CD4-positive, CD25-positive, alpha-beta regulatory T cell (primary cell): ENCODE data around the gene EIF4B. TPM values are rescaled to one million over a fixed set of nuclear protein-coding genes. Genes with fewer than 3 reads are reported as not detected.
A peak's percentile ranks its signal among the peaks of the same experiment; 100 is the strongest.

Experiments
- ATAC-seq, 2 donors: fragments of 150-1000 bp; cut with Tn5 transposase; one replicate each; pipeline ENCODE4 v1.10.0; 2021; ENCODE audit warnings: low read depth in 2 of 2, moderate number of reproducible peaks in 2 of 2, moderate library complexity in 1 of 2
- DNase-seq, 3 donors: peaks; one replicate each; pipeline versions ENCODE4 v3.0.0 to v3.0.0-alpha.2; 2012 to 2022; ENCODE audit warnings: mixed read lengths in 1 of 3
- H3K27ac ChIP-seq: one replicate; pipeline ENCODE4 v1.7.0; 2013; ENCODE audit warnings: mild to moderate bottlenecking, low read length; ENCODE audit not compliant: insufficient read depth, poor library complexity, severe bottlenecking
- H3K27me3 ChIP-seq: one replicate; pipeline ENCODE4 v1.7.0; 2013; ENCODE audit warnings: low read length; ENCODE audit not compliant: control insufficient read depth, insufficient read depth
- H3K36me3 ChIP-seq: one replicate; pipeline ENCODE4 v1.7.0; 2013; ENCODE audit warnings: mild to moderate bottlenecking, low read length, moderate library complexity; ENCODE audit not compliant: control insufficient read depth, insufficient read depth
- H3K4me1 ChIP-seq: 2 replicates; pipeline ENCODE4 v1.7.0; 2013; ENCODE audit warnings: mild to moderate bottlenecking, low read length; ENCODE audit not compliant: insufficient read depth, control insufficient read depth, poor library complexity, severe bottlenecking
- H3K4me3 ChIP-seq: one replicate; pipeline ENCODE4 v1.7.0; 2013; ENCODE audit warnings: low read depth, mild to moderate bottlenecking, low read length, moderate library complexity
- H3K9me3 ChIP-seq, 2 experiments: 1 replicate in 1 of 2; 2 replicates in 1 of 2; pipeline ENCODE4 v1.7.0; 2013; ENCODE audit warnings: low read length in 2 of 2, mild to moderate bottlenecking in 1 of 2, moderate library complexity in 1 of 2; ENCODE audit not compliant: control insufficient read depth in 2 of 2
- H3K27ac Mint-ChIP-seq, 3 donors: one replicate each; pipeline ENCODE4 v1.8.0; 2020 to 2022; ENCODE audit warnings: mild to moderate bottlenecking in 3 of 3, mixed read lengths in 3 of 3, moderate library complexity in 2 of 3
- H3K27me3 Mint-ChIP-seq: one replicate; pipeline ENCODE4 v1.8.0; 2022; ENCODE audit warnings: mild to moderate bottlenecking, mixed read lengths
- H3K36me3 Mint-ChIP-seq: one replicate; pipeline ENCODE4 v1.8.0; 2020; ENCODE audit warnings: mixed read lengths
- H3K4me1 Mint-ChIP-seq, 4 donors: one replicate each; pipeline ENCODE4 v1.8.0; 2020 to 2022; ENCODE audit warnings: mixed read lengths in 4 of 4, mild to moderate bottlenecking in 1 of 4
- H3K4me3 Mint-ChIP-seq, 4 donors: one replicate each; pipeline ENCODE4 v1.8.0; 2020 to 2022; ENCODE audit warnings: mild to moderate bottlenecking in 4 of 4, mixed read lengths in 4 of 4, moderate library complexity in 3 of 4
- H3K9me3 Mint-ChIP-seq, 7 donors: one replicate each; pipeline ENCODE4 v1.8.0; 2020 to 2022; ENCODE audit warnings: mixed read lengths in 7 of 7, mild to moderate bottlenecking in 3 of 7, moderate library complexity in 2 of 7
- polyA plus RNA-seq, 4 donors: library from polyadenylated mRNA; unstranded; fragments of 300-500 nt; fragmentation: Illumina TruSeq; gene quantifications; one replicate each; pipeline ENCODE4 v1.2.3, GENCODE V29; 2021
- total RNA-seq: library from RNA; stranded (reverse); gene quantifications from one replicate; pipeline ENCODE4 v1.2.3, GENCODE V29; 2022

The EIF4B gene
- total and polyA plus RNA-seq, 5 donors from 2014 or later, result 71.3 to 506 (median 116) TPM

DNA sequence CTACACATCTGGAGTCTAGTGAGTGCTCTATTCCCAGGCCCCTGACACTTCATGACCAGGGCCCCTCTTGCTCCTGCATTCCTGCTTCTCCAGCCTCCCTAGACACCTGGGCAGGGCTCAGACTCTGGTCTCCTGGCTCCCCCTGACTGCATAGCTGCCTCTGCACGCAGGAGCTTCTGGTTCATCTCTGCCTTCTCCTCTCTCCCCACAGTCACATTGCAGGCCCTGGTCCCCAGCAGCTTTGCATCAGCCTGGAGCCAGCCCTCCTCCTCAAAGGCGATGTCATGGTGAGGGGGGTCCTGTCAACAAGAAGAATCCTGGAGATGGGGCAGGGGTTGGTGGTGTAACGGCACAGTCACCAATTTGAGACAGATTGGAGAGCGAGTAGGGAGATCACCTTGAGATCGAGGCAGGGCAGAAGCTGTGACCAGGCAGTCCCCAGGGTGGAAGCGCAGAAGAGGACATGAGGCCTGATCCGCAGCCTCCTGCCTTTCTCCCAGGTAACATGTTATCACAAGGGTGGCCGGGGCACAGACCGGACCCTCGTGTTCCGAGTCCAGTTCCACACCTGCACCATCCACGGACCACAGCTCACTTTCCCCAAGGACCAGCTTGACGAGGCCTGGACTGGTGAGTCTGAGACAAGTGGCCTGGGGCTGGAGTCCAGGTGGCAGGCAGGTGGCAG lies 51.7 kb downstream of the EIF4B start:
- Mint-ChIP-seq H3K27ac (no peak overlapping the region), H3K4me1 (peaks cover 0 to 11% (median 2%) of the 10 kb centered on the region in 4 donors), H3K27me3 (peaks cover 4% of the 10 kb centered on the region), H3K9me3 (no peaks in the 10 kb centered on the region), H3K4me3 (peak overlapping the region in 2 of 4 donors; percentile 38 to 74), H3K36me3 (no peaks in the 10 kb centered on the region)
- Histone ChIP-seq H3K9me3 (no peaks in the 10 kb centered on the region), H3K4me1 (peaks cover 17% of the 10 kb centered on the region), H3K36me3 (no peaks in the 10 kb centered on the region), H3K27me3 (no peaks in the 10 kb centered on the region), H3K4me3 (no peak overlapping the region), H3K27ac (no peak overlapping the region)
- no peak for ATAC-seq
- DNase-seq, result no peak

DNA sequence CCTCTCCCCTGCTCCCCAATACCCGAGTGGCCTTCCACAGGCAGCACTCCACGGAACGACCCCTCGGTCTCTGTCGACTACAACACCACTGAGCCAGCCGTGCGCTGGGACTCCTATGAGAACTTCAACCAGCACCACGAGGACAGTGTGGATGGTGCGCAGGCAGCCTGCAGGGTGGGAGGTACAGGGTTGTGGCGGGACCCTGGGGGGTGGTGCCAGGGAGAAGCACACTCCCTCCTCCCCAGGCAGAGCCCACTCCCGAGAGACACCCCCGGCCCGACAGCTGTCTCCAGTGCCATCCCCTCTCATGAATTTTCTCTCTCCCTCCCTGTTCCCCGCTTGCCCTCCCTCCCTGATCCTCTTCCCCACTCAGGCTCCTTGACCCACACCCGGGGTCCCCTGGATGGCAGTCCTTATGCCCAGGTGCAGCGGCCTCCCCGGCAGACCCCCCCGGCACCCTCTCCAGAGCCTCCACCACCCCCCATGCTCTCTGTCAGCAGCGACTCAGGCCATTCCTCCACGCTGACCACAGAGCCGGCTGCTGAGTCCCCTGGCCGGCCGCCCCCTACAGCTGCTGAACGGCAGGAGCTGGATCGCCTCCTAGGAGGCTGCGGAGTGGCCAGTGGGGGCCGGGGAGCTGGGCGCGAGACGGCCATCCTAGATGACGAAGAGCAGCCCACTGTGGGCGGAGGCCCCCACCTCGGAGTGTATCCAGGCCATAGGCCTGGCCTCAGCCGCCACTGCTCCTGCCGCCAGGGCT lies 52.6 kb downstream of the EIF4B start:
- no peaks in the 10 kb centered on the region for H3K36me3 ChIP-seq
- DNase-seq (no peak), ATAC-seq (no peak)
- no peak overlapping the region for H3K4me3 ChIP-seq
- no peak overlapping the region for H3K27ac Mint-ChIP-seq
- no peak overlapping the region for H3K4me3 Mint-ChIP-seq
- no peaks in the 10 kb centered on the region for H3K9me3 ChIP-seq
- H3K36me3 Mint-ChIP-seq, result no peaks in the 10 kb centered on the region
- H3K27ac ChIP-seq, result no peak overlapping the region
- peaks cover 4% of the 10 kb centered on the region for H3K27me3 Mint-ChIP-seq
- peaks cover 0 to 7% (median 2%) of the 10 kb centered on the region in 4 donors for H3K4me1 Mint-ChIP-seq
- H3K9me3 Mint-ChIP-seq, result no peaks in the 10 kb centered on the region
- no peaks in the 10 kb centered on the region for H3K27me3 ChIP-seq
- H3K4me1 ChIP-seq, result peaks cover 10% of the 10 kb centered on the region

DNA sequence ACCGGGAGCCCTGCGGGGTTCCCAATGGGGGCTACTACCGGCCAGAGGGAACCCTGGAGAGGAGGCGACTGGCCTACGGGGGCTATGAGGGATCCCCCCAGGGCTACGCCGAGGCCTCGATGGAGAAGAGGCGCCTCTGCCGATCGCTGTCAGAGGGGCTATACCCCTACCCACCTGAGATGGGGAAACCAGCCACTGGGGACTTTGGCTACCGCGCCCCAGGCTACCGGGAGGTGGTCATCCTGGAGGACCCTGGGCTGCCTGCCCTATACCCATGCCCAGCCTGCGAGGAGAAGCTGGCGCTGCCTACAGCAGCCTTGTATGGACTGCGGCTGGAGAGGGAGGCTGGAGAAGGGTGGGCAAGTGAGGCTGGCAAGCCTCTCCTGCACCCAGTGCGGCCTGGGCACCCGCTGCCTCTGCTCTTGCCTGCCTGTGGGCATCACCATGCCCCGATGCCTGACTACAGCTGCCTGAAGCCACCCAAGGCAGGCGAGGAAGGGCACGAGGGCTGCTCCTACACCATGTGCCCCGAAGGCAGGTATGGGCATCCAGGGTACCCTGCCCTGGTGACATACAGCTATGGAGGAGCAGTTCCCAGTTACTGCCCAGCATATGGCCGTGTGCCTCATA lies 53.3 kb downstream of the EIF4B start:
- H3K36me3 ChIP-seq, result peaks cover 5% of the 10 kb centered on the region
- peaks cover 3% of the 10 kb centered on the region for H3K4me1 ChIP-seq
- H3K27me3 Mint-ChIP-seq, result peaks cover 4% of the 10 kb centered on the region
- peaks cover 0 to 5% (median 1%) of the 10 kb centered on the region in 4 donors for H3K4me1 Mint-ChIP-seq
- no peak overlapping the region for H3K4me3 ChIP-seq
- H3K36me3 Mint-ChIP-seq, result peaks cover 2% of the 10 kb centered on the region
- H3K27ac Mint-ChIP-seq, result no peak overlapping the region
- ATAC-seq (no peak), DNase-seq (no peak)
- no peak overlapping the region for H3K27ac ChIP-seq
- no peak overlapping the region for H3K4me3 Mint-ChIP-seq
- no peaks in the 10 kb centered on the region for H3K9me3 ChIP-seq
- H3K27me3 ChIP-seq, result no peaks in the 10 kb centered on the region
- H3K9me3 Mint-ChIP-seq, result no peaks in the 10 kb centered on the region

DNA sequence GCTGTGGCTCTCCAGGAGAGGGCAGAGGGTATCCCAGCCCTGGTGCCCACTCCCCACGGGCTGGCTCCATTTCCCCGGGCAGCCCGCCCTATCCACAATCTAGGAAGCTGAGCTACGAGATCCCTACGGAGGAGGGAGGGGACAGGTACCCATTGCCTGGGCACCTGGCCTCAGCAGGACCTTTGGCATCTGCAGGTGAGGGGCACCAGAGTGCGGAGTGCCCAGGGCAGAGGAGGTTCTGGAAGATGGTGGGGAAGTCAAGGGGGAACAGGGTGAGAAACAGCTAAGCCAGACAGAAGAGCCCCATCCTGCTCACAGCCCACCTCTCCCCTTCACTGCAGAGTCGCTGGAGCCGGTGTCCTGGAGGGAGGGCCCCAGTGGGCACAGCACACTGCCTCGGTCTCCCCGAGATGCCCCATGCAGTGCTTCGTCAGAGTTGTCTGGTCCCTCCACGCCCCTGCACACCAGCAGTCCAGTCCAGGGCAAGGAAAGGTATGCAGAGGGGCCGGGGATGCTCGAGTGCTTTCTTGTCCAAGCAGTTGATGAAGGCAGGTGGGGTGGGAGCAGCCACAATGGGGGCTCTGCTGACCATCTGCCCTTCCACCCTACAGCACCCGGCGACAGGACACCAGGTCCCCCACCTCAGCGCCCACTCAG lies 53.9 kb downstream of the EIF4B start:
- Mint-ChIP-seq H3K4me1 (peaks cover 0 to 7% (median 2%) of the 10 kb centered on the region in 4 donors), H3K36me3 (peaks cover 8% of the 10 kb centered on the region), H3K9me3 (no peaks in the 10 kb centered on the region), H3K4me3 (no peak overlapping the region), H3K27me3 (peaks cover 4% of the 10 kb centered on the region), H3K27ac (no peak overlapping the region)
- Histone ChIP-seq H3K4me3 (no peak overlapping the region), H3K9me3 (no peaks in the 10 kb centered on the region), H3K27ac (no peak overlapping the region), H3K27me3 (no peaks in the 10 kb centered on the region), H3K4me1 (no peaks in the 10 kb centered on the region), H3K36me3 (peaks cover 8% of the 10 kb centered on the region)
- ATAC-seq (no peak), DNase-seq (no peak)

DNA sequence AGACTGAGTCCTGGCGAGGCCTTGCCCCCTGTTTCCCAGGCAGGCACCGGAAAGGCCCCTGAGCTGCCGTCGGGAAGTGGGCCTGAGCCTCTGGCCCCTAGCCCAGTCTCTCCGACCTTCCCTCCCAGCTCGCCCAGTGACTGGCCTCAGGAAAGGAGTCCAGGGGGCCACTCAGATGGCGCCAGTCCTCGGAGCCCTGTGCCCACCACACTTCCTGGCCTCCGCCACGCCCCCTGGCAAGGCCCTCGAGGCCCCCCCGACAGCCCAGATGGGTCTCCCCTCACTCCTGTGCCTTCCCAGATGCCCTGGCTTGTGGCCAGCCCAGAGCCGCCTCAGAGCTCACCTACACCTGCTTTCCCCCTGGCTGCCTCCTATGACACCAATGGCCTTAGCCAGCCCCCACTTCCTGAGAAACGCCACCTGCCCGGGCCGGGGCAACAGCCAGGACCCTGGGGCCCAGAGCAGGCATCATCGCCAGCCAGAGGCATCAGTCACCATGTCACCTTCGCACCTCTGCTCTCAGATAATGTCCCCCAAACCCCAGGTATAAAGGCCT lies 54.5 kb downstream of the EIF4B start:
- no peaks in the 10 kb centered on the region for H3K27me3 Mint-ChIP-seq
- H3K27me3 ChIP-seq, result no peaks in the 10 kb centered on the region
- DNase-seq (no peak), ATAC-seq (no peak)
- no peak overlapping the region for H3K27ac ChIP-seq
- no peaks in the 10 kb centered on the region for H3K4me1 ChIP-seq
- no peaks in the 10 kb centered on the region for H3K9me3 Mint-ChIP-seq
- peaks cover 0 to 9% (median 3%) of the 10 kb centered on the region in 4 donors for H3K4me1 Mint-ChIP-seq
- H3K36me3 ChIP-seq, result peaks cover 13% of the 10 kb centered on the region
- H3K4me3 Mint-ChIP-seq, result no peak overlapping the region
- H3K36me3 Mint-ChIP-seq, result peaks cover 10% of the 10 kb centered on the region
- H3K9me3 ChIP-seq, result no peaks in the 10 kb centered on the region
- H3K4me3 ChIP-seq, result no peak overlapping the region
- H3K27ac Mint-ChIP-seq, result peak overlapping the region in 1 of 3 donors; percentile 46

DNA sequence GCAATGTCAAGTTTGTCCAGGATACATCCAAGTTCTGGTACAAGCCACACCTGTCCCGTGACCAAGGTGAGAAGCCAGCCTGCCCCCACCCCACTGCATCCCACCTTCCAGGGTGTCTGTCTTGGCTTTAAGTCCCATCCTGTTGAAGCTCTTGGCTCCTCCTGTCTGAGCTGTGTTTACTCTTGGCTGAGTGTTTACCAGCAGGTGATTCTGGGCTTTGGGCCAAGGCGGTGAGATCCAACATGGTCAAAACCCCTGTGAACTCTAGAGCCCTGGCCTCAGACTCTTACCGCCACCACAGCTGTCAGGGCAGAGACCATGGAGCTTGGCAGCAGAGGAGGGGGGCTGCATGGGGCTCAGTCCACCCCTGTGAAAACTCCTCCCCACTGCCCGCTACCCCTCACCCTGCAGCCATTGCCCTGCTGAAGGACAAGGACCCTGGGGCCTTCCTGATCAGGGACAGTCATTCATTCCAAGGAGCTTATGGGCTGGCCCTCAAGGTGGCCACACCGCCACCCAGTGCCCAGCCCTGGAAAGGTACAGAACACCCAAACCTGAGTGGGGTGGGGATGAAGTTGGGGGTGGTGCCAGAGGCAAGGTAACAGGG lies 55.3 kb downstream of the EIF4B start:
- Histone ChIP-seq H3K4me3 (no peak overlapping the region), H3K36me3 (peaks cover 17% of the 10 kb centered on the region), H3K27ac (no peak overlapping the region), H3K4me1 (no peaks in the 10 kb centered on the region), H3K9me3 (no peaks in the 10 kb centered on the region), H3K27me3 (no peaks in the 10 kb centered on the region)
- no peak for ATAC-seq
- Mint-ChIP-seq H3K4me3 (no peak overlapping the region), H3K4me1 (peaks cover 0 to 14% (median 6%) of the 10 kb centered on the region in 4 donors), H3K27ac (peak overlapping the region; percentile 29 to 76 (median 46)), H3K36me3 (peaks cover 17% of the 10 kb centered on the region), H3K9me3 (no peaks in the 10 kb centered on the region), H3K27me3 (no peaks in the 10 kb centered on the region)
- DNase-seq, result no peak
